Nucleus accumbens (tissue), 56 donors: ENCODE data around the gene KCNN1.

Experiments used
- DNase-seq, 56 donors: peaks; one replicate each; lab custom pipeline; 2025; lab: John Stamatoyannopoulos, UW

KCNN1 gene

DNA sequence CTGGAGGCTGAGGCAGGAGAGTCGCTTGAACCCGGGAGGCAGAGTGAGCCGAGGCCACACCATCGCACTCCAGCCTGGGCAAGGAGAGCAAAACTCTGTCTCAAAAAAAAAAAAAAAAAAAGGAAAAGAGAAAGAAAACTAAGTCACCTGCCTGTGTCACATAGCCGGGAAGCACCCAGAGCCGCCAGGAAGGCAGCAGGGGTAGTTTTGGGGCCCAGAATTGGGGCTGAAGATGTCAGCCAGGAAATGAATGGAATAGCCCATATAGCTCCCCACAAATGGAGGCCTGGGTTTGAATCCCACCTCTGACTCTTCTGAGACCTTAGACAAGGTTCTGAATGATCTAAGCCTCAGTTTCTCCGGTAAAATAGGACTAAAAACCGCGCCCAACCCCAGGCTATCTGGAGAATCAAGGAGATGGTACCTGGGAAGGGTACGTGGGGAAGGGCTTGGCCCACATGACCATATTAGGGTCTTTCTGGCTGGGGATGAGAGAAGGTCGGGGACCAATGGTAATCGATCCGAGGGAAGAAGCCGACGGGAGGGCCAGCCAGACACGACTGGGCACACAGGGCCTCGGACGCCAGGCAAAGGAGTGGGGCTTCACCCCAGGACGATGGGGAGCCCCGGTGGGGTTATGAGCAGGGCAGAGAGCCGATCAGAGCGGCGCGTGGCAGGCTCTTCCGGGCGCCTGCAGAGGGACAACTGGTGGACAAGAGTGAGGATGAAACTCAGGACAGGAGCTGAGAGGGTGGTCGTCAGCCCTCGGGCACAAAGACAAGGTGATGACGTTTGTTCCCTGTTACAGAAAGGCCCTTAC is 19.7 kb upstream of the KCNN1 start:
- DNase-seq: peak in 5 of 56 donors; percentile 19 to 66 (median 53)

DNA sequence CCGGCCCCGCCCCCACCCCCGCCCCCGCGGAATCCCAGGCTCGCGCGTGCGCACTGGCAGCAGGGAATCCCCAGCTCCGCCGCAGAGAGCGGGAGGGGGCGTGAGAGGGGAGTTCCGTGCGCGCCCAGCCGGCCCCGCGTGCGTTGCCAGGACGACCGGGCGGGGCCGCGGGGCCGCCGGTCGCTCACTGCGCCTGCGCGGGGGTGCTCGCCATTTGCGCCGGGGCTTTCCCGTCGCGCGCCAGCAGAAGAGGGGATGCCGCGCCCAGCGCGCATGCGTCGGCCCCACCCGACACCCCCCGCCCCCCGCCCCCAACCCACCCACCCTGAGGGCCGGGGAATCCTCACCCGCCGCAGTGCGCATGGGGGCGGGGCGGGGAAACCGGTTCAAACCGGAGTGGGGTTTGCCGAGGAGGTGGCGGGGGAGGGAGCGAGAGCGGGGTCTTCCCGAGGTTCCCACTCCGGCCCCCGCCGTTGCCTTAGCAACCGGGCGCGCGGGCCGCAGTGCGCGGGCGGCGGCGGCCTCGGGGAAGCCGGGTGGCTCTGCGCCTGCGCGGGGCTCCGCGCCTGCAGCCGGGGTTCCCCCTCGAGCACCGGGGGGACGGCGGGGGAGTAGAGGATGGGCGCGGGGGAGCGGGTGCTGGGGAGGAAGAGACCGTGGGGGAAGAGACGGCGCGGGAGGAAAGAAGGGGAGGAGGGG is 18.9 kb upstream of the KCNN1 start:
- peak in 54 of 56 donors; percentile 58 to 98 (median 84) for DNase-seq

DNA sequence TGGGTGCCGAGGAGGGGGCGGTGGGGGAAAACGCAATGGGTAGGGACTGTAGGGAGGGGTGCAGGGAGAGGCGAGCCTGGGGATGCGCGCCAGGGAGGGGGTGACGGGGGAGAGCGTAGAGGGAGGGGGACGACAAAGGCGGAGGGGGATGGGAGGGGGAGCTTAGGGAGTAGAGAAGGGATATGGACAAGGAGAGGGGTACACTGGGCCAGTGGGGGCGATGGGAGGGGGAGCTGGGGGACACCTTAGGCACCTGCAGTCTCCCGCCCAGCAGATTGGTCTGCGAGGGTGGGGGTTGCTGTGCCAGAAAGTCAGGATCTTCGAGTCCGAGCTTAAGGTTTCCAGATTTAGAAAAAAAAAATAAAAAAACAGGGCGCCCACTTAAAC is 18.4 kb upstream of the KCNN1 start:
- peak in 6 of 56 donors; percentile 22 to 63 (median 47) for DNase-seq

DNA sequence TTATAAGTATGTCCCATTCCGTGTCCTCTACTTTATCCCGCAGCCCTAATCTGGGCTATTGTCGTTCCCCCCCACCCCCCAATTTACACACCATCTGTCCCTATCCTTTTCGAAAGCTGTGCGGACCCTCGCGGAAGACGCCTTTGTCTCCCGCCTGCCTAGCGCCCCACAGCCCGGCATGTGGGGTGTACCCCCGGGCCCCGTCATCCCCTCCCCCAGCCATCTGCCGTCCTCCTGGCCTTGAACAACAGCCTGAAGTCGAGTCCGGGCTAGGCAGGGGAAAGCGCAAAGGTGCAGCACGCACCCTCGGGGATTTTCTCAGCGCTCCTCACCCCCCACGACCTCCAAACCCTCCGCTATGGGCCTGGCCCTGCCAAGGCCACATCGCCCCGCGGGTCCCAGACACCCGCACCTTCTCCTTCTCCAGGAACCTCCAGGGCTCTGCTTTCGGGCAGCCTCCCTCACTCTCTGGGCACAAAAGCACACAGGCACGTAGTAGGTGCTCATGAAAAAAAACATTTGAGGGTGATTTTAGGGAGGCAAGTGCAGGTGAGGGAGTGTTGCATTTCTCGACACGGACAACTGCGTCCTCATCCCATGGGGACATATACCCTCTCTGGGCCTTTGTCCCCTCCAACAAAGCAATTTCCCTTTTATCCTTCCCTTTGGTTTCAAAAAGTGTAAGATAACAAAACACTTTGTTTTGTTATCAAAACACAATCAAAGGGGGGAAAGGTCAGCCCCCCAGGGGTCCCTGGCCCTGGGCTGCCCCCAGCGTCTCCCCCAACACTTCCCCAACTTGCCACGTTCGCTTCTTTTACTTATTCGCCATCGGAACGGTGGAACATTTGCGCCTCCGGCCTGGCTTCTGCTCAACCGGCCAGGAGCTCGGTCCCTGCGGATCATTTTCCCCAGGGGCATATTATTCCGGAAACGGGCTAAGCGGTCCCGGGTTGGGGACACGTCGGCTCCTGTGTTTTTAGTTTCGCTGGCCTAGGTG is 17.7 kb upstream of the KCNN1 start:
- no peak for DNase-seq

DNA sequence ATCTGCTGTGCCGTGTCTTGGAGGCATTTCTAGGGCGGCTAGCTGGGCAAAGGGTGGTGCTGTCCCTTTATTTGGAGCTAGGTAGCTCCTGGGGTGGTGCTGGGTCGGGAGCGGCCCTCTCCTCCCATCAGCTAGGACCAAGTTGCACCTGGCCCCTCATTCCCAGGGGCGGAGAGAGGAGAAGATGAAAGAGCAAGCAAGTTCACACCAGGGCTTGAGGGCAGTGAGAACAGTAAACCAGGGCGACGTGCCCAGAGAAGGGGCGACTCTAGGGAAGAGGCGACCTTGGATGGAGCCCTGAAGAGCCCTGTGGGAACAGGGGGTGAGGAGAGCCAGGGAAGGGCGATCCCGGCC is 17.0 kb upstream of the KCNN1 start:
- DNase-seq: no peak

DNA sequence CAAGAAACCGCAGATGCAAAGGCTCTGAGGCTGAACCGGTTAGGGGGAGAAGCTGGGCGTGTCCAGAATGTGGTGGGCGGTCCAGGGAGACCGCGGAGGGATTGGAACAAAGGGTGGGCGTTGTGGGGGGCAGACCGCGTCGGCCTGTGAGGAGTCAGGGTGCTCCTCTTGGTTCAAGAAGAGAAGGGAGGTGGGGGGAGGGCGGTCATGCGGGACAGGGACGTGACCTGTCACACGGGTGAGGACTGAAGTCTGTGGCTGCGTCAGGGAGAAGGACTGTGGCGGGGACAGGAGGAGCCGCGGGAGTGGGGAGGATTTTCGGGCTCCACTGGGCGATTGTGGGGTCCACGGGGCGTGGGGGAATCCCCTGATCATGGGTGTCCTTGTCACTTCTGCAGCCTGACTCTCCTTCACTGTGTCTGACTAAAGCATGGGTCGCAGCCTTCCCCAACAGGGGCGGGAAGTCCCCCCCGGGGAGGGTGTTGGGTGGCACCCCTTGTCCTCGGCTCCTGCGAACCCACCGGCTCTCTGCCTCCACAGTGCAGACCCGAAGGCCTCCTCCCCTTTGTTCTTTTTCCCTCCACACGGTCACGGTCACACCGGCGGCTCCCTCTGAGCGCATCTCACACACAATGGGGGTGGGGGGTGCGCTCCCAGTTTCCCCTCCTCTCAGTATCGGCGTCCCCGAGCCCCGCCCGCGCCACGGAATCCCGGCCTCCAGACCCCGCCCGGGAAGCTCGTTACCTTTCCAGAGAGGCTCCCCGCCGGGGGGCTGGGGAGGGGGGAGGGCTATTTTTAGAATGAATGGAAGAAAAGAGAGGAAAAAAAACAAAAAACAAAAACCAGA is 16.4 kb upstream of the KCNN1 start:
- peak in 1 of 56 donors; percentile 19 for DNase-seq

DNA sequence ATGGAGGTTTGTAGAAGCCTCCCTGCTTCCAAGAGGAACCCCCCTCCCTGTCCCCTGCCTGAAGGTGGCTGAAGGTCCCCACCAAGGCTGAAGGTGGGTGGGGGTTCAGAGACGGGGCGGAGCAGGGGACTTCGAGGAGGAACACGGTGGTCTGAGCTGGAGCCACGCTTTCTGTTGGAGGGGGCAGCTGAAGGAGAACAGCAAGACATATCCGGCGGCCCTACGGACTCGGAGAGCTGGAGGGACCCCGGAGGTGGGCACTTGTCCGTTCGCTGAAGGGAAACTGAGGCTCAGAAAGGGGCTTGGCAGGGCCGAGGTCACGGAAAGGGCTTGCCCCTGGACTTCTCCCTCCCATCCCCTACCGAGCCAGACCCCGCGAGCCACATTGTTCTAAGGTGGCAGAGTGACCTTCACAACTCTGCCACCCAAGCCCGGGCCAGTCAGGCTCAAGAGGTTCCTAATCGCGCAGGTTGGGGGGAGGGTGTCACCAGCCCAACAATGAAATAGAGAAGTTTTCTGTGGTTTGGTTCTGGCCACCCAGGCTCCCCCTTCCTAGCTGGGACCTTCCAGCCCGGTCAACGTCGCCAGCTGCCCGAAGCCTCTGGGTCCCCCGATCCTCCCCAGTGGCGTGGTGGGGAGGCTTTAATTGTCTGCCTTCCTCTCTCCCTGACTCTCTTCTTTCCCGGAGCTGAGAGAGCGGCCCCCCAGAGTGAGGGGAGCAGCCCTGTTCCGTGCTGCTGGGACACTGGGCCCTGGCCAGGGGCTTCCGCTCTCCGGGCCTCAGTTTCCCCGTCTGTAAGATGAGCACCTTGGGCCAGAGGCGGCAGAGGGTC is 15.5 kb upstream of the KCNN1 start:
- DNase-seq: no peak

DNA sequence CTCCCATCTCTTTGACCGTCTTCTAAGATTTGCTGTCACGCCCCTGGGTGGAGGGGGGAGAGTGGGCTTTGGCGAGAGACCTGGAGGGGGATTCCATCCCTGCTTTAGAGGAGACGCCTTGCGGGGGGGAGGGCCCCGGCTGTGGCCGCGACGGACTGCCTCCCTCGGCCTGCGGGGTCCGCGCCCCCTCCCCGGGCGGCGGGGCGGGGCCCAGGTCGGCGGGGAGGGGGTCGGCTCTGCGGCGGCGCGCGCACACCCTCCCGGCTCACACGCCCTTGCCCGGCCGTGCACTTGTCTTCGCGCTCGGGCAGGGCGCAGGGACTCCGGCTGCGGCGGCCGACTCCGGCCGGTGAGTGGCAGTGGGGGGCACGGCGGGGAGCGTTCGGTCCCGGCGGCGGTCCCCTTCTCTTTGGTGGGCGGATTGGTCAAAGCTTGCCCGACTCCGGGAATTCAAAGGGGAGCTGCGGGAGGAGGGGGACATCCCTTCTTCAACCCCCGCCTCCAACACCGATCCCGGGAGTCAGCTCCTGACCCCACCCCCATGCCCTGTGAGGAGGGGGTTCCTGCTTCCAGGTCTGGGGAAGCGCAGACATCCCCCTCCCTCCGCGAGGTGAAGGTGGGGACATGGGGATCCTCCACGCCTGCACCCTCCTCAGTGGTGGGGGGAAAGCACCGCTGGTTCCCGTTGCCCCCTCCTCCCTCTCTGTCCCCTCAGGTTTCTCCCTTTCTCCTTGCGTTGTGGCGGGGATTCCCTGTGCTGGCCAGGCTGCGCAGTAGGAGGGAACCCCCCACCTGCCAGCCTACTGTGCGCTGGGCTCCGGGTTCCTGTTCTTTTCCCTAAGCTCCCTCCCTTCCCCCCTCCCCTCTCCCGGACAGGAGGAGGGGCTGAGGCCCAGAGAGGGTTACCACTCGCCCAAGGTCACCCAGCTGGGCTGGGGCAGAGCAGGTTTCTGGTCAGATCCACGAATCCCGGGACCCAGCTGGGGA is 14.6 kb upstream of the KCNN1 start:
- DNase-seq: no peak

DNA sequence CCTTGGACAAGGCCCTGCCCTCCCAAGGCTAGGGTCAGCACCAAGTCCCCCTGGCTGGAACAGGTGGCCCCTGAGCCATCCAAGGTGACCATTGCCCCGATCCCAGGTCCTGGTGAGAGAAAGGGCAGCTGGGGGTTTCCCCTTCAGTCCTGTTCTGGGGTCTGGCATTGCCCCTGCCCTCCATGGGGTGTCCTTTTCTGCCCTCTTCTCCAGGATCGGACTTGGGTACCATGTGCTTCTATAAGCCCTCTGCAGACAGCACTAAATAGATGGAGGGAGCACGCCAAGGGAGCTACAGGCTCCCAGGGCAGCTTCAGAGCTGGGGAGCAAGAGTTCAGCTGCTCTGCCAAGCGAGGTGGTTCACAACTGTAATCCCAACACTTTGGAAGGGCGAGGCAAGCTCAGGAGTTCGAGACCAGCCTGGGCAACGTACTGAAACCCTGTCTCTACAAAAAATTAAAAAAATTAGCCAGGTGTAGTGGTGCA is 13.5 kb upstream of the KCNN1 start:
- DNase-seq: no peak

DNA sequence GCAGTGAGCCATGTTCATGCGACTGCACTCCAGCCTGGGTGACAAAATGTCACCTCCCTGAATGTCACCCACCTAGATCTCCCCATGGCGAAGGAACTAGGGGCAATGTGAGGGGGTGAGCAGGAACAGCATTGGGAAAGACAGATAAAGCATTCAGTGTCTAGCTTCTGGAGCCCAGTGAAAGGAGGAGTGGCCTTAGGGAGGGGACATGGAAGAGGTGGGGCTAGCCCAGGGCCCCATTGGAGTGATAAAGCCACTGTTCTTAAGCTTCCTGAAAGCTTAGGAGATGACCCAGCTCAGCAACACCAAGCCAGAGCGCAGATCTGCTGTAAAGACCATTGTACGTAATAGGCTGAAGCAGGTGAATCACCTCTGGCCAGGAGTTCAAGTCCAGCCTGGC is 13.0 kb upstream of the KCNN1 start:
- DNase-seq: no peak

DNA sequence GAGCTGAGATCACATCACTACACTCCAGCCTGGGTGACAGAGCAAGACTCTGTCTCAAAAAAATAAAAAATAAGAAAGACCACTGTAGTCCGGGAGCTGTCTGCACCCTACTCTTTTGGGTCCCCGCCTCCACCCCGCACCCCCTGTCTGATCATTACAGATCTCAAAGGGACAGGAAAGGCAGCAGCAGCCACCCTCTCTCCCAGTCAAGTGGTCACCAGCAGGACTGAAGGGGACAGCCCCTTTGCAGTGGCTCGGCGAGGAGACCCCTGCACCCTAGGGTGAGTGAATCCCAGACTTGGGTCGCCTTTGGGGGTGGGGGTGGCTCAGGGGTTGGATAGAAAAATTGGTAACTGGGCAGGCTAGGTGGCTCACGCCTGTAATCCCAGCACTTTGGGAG is 12.5 kb upstream of the KCNN1 start:
- DNase-seq: no peak

DNA sequence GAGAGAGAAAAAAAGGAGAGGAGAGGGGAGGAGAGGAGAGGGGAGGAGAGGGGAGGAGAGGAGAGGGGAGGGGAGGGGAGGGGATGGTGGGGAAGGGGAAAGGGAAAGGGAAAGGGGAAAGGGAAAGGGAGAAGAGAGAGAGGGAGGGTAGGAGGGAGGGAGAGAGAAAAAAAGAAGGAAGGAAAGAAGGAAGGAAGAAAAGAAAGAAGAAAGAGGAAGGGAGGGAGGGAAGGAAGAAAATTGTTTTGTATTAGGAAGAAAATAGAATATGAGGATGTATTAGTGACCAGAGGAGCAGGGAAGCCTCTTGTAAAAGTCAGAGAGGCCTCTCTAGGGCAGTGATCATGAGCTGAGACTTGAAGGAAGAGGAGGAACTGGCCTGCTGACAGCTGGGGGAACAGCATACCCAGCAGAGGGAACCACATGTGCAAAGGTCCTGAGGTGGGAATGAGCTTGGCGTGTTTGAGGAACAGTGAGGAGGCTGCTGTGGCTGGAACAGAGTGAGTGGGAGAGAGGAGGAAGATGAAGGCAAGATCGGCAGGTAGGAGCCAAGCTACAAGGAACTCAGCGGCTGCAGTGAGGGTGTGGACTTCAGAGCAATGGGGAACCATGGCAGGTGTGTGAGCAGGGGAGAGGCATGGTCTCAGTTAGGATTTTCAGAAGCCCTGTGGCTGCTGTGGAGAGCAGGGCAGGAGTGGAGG is 9.6 kb upstream of the KCNN1 start:
- no peak for DNase-seq

DNA sequence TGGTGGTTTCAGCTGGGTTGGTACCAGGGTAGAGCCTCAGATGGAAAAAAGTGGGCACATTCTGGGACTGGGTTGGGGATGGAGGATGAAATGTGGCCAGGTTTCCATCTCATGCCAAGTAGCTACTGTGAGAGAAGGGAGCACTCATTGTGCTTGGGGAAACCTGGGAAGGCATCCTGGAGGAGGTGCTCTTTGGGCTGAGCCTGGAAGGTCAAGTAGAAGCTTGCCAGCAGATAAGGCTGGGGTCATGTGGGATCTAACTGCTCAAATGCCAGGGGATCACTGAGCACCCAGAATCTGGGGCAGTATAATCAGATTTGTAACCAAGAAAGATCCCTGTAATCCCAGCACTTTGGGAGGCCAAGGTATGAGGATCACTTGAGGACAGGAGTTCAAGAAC is 9.0 kb upstream of the KCNN1 start:
- no peak for DNase-seq

DNA sequence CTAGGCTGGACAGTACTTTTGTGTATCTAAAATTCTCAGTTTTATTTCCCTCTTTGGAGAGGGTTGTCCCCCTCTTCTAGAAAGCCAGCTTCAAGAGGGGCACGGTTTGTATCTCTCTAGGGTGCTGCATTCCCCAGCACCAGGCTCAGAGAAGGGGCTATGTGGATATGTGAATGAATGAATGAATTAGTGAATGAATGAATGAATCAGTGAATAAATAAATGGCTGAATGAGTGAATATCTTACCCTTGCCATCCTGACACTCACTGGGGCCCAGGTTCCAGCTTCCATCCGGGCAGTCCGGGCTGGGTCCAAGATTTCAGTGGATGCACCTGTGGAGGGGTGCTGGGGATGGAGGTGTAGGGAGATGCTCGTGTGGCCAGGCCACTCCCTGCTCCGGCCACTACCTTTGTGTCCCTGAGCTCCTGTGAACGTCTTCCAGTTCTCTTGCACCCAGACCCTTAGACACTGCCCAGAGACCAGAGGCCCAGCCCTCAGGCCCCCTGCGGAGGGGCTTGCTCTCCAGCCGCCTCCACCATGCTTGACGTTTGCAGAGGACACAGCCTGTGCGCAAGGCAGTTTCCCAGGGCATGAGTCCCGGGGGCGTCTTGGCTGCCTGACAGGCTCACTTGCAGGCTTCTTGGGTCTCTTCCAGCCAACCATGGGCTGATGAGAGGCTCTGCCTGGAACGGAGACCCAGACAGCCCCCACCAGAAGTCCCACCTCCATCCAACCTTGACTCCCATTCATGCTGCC is 2.8 kb upstream of the KCNN1 start:
- DNase-seq: no peak

DNA sequence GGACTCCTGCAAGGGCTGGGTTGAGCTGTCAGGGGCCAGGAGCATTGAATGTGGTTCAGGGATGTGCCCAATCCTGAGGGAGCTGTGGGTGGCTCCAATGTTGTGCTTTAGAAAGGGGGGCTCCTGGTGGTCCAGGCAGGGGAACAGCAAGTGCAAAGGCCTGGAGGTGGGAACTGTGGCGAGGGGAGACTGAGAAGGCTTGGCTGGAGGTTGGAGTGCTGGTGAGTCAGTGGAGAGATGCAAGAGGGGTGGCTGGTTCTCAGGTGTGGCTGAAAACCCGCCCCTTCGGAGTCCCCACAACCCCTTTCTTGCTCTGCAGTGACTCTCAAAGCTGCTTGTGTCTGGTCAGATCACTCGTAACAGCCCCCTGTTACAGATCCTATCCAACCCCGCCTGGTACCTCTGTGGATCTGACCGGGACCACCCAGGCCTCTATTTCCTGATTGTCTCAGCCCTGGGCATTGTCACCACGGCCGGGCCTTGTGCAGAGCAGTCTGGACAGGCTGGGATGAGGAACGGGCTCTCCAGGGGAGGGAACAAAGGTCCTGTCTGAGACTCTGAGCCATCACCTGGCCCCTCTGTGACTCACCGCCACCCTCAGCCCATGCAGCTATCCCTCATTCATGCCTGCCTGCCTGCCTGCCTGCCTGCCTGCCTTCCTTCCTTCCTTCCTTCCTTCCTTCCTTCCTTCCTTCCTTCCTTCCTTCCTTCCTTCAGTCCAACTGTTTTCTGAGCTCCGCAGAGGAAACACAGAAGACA is 1.4 kb upstream of the KCNN1 start:
- no peak for DNase-seq

DNA sequence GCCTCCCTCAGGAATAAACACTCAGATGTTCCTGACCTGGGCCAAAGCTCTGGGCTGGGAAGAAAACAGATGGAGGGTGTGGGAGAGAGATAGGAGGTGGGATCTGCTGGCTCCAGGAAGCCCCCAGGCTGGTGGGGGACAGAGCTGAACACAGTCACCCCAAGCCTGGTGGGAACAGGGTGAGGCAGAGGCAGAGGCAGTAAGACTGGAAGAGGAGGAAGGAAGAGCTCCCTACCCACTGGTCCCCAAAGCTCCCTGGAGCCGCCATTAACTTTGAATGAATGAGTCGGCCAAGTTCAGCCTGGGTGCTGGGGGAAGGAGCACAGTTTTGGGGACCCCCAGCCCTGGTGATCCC is 801 bp upstream of the KCNN1 start:
- no peak for DNase-seq
